Muscle of arm (tissue), 12 donors: ENCODE data around the gene NANOGP8. TPM values are rescaled to one million over a fixed set of nuclear protein-coding genes. Genes with fewer than 3 reads are reported as not detected.
"Not testable (repeated sequence)": the region's sequence is repeated elsewhere in the genome, so short reads cannot be mapped to it uniquely, and the experiment has no call there.

Experiments used
- DNase-seq: peaks from one replicate; pipeline ENCODE4 v3.0.0-alpha.2; 2013
- polyA plus RNA-seq, 12 donors: library from polyadenylated mRNA; unstranded; fragments of 120-200 nt; gene quantifications; one replicate each; pipeline ENCODE4 v1.2.1, GENCODE V29; 2013; ENCODE audit not compliant: insufficient read length in 12 of 12

The NANOGP8 gene
- polyA plus RNA-seq, 12 donors, result 0.30 to 0.40 (median 0.35) TPM; not detected in 9

- DNase-seq, result peak; percentile 3
These were observed 10.8 kb upstream of the NANOGP8 start for GRCh38 chr15:35095941-35096340.

- DNase-seq, result no peak
These were observed 7.8 kb upstream of the NANOGP8 start for GRCh38 chr15:35092846-35093245.

- DNase-seq, result no peak
These were observed 7.2 kb upstream of the NANOGP8 start for GRCh38 chr15:35092311-35092710.

GRCh38 chr15:35090104-35090807, 5.2 kb upstream of the NANOGP8 start:
- DNase-seq, result no peak

- DNase-seq, result no peak
These were observed 4.5 kb upstream of the NANOGP8 start for GRCh38 chr15:35089551-35089950.

GRCh38 chr15:35088329-35088728, 3.2 kb upstream of the NANOGP8 start:
- DNase-seq, result no peak

GRCh38 chr15:35087759-35088158, 2.7 kb upstream of the NANOGP8 start:
- no peak for DNase-seq

GRCh38 chr15:35082371-35083348, 2.4 kb downstream of the NANOGP8 start:
- DNase-seq, result not testable (repeated sequence)

- DNase-seq, result not testable (repeated sequence)
These were observed 3.3 kb downstream of the NANOGP8 start for GRCh38 chr15:35081626-35082365.

GRCh38 chr15:35080226-35080625, 4.9 kb downstream of the NANOGP8 start:
- no peak for DNase-seq

- peak; percentile 49 for DNase-seq
These were observed 6.7 kb downstream of the NANOGP8 start for GRCh38 chr15:35078221-35078915.

GRCh38 chr15:35071106-35071505, 14.0 kb downstream of the NANOGP8 start:
- no peak for DNase-seq

- no peak for DNase-seq
These were observed 16.1 kb downstream of the NANOGP8 start for GRCh38 chr15:35068846-35069475.

GRCh38 chr15:35067496-35068347, 17.4 kb downstream of the NANOGP8 start:
- DNase-seq, result no peak

- DNase-seq, result no peak
These were observed 19.0 kb downstream of the NANOGP8 start for GRCh38 chr15:35066094-35066493.

GRCh38 chr15:35064576-35065190, 20.4 kb downstream of the NANOGP8 start:
- no peak for DNase-seq

- no peak for DNase-seq
These were observed 22.4 kb downstream of the NANOGP8 start for GRCh38 chr15:35062738-35063099.

GRCh38 chr15:35061825-35062737, 23.0 kb downstream of the NANOGP8 start:
- no peak for DNase-seq
